ENCODE results near the gene SEC16A. TPM values are rescaled to one million over a fixed set of nuclear protein-coding genes. Genes with fewer than 3 reads are reported as not detected.

The SEC16A gene
- total RNA-seq, 1 donor from 2014 or later = 94.5 TPM

DNA sequence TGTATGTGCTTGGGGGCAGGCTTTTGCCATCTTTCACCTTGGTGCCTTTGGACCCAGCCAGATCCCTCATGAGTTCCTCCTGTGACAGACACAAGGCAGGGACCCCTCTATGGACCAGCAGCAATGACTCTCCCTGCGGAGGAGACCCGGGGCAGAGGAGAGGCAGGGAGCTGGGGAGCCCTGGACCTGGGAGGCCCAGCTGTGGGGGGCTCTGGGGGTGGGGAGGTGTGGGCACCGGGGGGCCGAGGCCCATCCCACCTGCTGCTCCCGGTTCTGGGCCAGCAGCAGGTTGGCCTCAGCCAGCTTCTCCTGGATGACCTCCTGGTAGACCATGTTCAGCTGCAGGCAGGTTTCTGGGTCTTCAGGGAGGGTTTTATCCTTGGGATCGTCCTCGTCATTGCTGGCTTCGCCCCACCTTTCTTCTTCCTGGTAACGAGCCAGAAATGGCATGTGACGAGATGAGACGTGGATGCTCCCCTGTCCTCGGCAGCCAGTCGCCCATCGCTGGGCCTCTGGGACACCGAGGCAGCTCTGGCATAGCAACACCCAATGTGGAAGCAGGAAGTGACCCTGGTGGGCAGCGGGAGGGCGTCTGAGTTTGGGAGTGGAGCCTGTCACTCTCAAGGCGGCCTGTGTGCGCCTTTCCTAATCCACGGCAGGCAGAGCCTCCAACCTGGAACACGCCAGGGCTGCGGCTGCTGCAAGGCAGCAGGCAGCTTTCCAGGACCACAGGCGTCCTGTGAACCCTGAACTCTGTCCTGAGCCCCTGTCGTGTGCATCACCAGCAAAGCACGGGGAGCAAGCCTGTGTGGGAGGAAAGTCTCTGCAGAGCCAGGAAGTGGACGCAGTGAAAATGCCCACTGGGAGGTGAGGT lies 87.3 kb downstream of the SEC16A start:
- H3K4me3 Mint-ChIP-seq (ENCODE audit: unreplicated experiment) = no peak overlapping the region
- H2AFZ ChIP-seq (ENCODE audit: low read depth, low read length) = no peak overlapping the region

DNA sequence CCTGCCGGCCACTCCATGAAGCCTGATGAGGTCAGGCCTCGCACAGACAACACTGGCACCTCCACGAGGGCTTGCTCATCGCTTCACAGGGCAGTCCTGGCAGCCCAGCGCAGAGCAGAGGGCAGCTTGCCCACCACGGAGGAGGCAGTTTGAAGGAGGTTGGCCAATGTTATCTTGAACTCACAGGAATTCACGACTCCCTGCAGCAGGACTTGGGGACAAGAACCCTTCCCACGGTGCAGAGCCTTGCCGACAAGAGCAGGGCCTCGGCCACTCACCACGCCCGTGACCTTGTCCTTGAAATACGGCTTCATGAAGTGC lies 87.9 kb downstream of the SEC16A start:
- no peak overlapping the region for H3K4me3 ChIP-seq (ENCODE audit: insufficient read depth, low read depth, low read length)
- peaks cover 26% of the 10 kb centered on the region for H3K36me3 ChIP-seq (ENCODE audit: insufficient read depth, low read length)
- Mint-ChIP-seq H3K36me3 (ENCODE audit: low read depth, unreplicated experiment) (peaks cover 17% of the 10 kb centered on the region), H3K9me3 (ENCODE audit: unreplicated experiment) (no peaks in the 10 kb centered on the region), H3K4me1 (ENCODE audit: low read depth, unreplicated experiment) (peaks cover 9% of the 10 kb centered on the region), H3K27ac (ENCODE audit: unreplicated experiment) (no peak overlapping the region), H3K27me3 (ENCODE audit: low read depth, unreplicated experiment) (no peaks in the 10 kb centered on the region), H3K4me3 (ENCODE audit: unreplicated experiment) (no peak overlapping the region)
- TF ChIP-seq, protein P1, sequence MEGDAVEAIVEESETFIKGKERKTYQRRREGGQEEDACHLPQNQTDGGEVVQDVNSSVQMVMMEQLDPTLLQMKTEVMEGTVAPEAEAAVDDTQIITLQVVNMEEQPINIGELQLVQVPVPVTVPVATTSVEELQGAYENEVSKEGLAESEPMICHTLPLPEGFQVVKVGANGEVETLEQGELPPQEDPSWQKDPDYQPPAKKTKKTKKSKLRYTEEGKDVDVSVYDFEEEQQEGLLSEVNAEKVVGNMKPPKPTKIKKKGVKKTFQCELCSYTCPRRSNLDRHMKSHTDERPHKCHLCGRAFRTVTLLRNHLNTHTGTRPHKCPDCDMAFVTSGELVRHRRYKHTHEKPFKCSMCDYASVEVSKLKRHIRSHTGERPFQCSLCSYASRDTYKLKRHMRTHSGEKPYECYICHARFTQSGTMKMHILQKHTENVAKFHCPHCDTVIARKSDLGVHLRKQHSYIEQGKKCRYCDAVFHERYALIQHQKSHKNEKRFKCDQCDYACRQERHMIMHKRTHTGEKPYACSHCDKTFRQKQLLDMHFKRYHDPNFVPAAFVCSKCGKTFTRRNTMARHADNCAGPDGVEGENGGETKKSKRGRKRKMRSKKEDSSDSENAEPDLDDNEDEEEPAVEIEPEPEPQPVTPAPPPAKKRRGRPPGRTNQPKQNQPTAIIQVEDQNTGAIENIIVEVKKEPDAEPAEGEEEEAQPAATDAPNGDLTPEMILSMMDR (IDR thresholded peaks at IDR 0.05; ENCODE audit: insufficient read depth, low read depth, low read length) = no peak
- no peak for TF ChIP-seq EZH2 (IDR thresholded peaks at IDR 0.05; ENCODE audit: insufficient read depth, low read length)
- peaks cover 40% of the 10 kb centered on the region for H3K79me2 ChIP-seq (ENCODE audit: insufficient read depth, low read length)
- DNase-seq (ENCODE audit: low read depth) = no peak
- peaks cover 8% of the 10 kb centered on the region for H3K4me1 ChIP-seq (ENCODE audit: insufficient read depth, low read length)
- no peaks in the 10 kb centered on the region for H3K27me3 ChIP-seq (ENCODE audit: insufficient read depth, low read length)
- H3K9me3 ChIP-seq (ENCODE audit: insufficient read depth, low read depth, low read length) = no peaks in the 10 kb centered on the region
- no peak for FAIRE-seq
- H3K27ac ChIP-seq (ENCODE audit: low read depth, low read length) = no peak overlapping the region
- peaks cover 48% of the 10 kb centered on the region for H4K20me1 ChIP-seq (ENCODE audit: insufficient read depth, low read length)
- H2AFZ ChIP-seq (ENCODE audit: low read depth, low read length) = no peak overlapping the region
- no peak overlapping the region for H3K4me2 ChIP-seq (ENCODE audit: low read length)
- no peak overlapping the region for H3K9ac ChIP-seq (ENCODE audit: low read length)

More for the DNA sequence above, 87.3 kb downstream of the SEC16A start:
- peaks cover 17% of the 10 kb centered on the region for H3K36me3 Mint-ChIP-seq (ENCODE audit: low read depth, unreplicated experiment)
- no peaks in the 10 kb centered on the region for H3K9me3 Mint-ChIP-seq (ENCODE audit: unreplicated experiment)
- Histone ChIP-seq H3K79me2 (ENCODE audit: insufficient read depth, low read length) (peaks cover 40% of the 10 kb centered on the region), H3K9me3 (ENCODE audit: insufficient read depth, low read depth, low read length) (no peaks in the 10 kb centered on the region), H3K27ac (ENCODE audit: low read depth, low read length) (no peak overlapping the region), H3K4me3 (ENCODE audit: insufficient read depth, low read depth, low read length) (no peak overlapping the region), H3K27me3 (ENCODE audit: insufficient read depth, low read length) (no peaks in the 10 kb centered on the region), H4K20me1 (ENCODE audit: insufficient read depth, low read length) (peaks cover 47% of the 10 kb centered on the region), H3K4me2 (ENCODE audit: low read length) (no peak overlapping the region), H3K36me3 (ENCODE audit: insufficient read depth, low read length) (peaks cover 25% of the 10 kb centered on the region), H3K9ac (ENCODE audit: low read length) (no peak overlapping the region), H3K4me1 (ENCODE audit: insufficient read depth, low read length) (peaks cover 13% of the 10 kb centered on the region)
- DNase-seq (ENCODE audit: low read depth) (no peak), FAIRE-seq (no peak)
- no peak overlapping the region for H3K27ac Mint-ChIP-seq (ENCODE audit: unreplicated experiment)
- TF ChIP-seq, protein P1 (IDR thresholded peaks at IDR 0.05; ENCODE audit: insufficient read depth, low read depth, low read length) = no peak
- TF ChIP-seq EZH2 (IDR thresholded peaks at IDR 0.05; ENCODE audit: insufficient read depth, low read length) = no peak
- peaks cover 9% of the 10 kb centered on the region for H3K4me1 Mint-ChIP-seq (ENCODE audit: low read depth, unreplicated experiment)
- H3K27me3 Mint-ChIP-seq (ENCODE audit: low read depth, unreplicated experiment) = no peaks in the 10 kb centered on the region
